Ishikawa (cell line): ENCODE data around the gene PPP6R3.

Experiments used
- CREB1 ChIP-seq: IDR thresholded peaks from 2 replicates; pipeline ENCODE4 v1.6.1; 2012; ENCODE audit warnings: low read depth
- EP300 ChIP-seq: IDR thresholded peaks from 2 replicates; pipeline ENCODE4 v1.6.1; 2012; ENCODE audit warnings: borderline replicate concordance
- NFIC ChIP-seq: IDR thresholded peaks from 2 replicates; pipeline ENCODE4 v1.6.1; 2012
- TF ChIP-seq, protein P1 (sequence below): IDR thresholded peaks from 2 replicates; pipeline ENCODE4 v1.6.1; 2012

DNA sequence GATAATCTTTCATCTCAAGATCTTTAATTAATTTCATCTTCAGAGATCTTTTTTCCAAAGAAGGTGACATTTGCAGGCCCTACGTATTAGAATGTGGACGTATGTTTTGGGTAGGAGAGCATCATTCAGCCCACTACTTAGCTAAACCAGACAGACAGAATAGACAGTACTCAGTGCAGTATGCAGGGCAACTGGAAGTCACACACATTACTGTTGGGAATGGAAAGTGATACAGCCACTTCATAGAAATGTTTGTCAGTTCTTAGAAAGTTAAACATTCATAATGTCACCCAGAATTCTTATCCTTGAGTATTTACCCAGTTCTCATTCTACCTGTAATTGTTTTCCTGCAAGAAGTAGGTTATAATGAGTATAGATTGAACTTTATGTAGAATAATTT, 102.9 kb downstream of the PPP6R3 start:
- TF ChIP-seq CREB1 (no peak), NFIC (no peak), EP300 (no peak)
- TF ChIP-seq, protein P1, sequence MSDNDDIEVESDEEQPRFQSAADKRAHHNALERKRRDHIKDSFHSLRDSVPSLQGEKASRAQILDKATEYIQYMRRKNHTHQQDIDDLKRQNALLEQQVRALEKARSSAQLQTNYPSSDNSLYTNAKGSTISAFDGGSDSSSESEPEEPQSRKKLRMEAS: no peak
